CD4-positive, CD25-positive, alpha-beta regulatory T cell (primary cell): ENCODE results near the gene MFSD2A. TPM values are rescaled to one million over a fixed set of nuclear protein-coding genes. Genes with fewer than 3 reads are reported as not detected.
A peak's percentile ranks its signal among the peaks of the same experiment; 100 is the strongest.

ENCODE experiments used
- ATAC-seq, 2 donors: fragments of 150-1000 bp; cut with Tn5 transposase; one replicate each; pipeline ENCODE4 v1.10.0; 2021; ENCODE audit warnings: low read depth in 2 of 2, moderate number of reproducible peaks in 2 of 2, moderate library complexity in 1 of 2
- DNase-seq, 3 donors: peaks; one replicate each; pipeline versions ENCODE4 v3.0.0 to v3.0.0-alpha.2; 2012 to 2022; ENCODE audit warnings: mixed read lengths in 1 of 3
- H3K27ac ChIP-seq: one replicate; pipeline ENCODE4 v1.7.0; 2013; ENCODE audit warnings: mild to moderate bottlenecking, low read length; ENCODE audit not compliant: insufficient read depth, poor library complexity, severe bottlenecking
- H3K27me3 ChIP-seq: one replicate; pipeline ENCODE4 v1.7.0; 2013; ENCODE audit warnings: low read length; ENCODE audit not compliant: control insufficient read depth, insufficient read depth
- H3K36me3 ChIP-seq: one replicate; pipeline ENCODE4 v1.7.0; 2013; ENCODE audit warnings: mild to moderate bottlenecking, low read length, moderate library complexity; ENCODE audit not compliant: control insufficient read depth, insufficient read depth
- H3K4me1 ChIP-seq: 2 replicates; pipeline ENCODE4 v1.7.0; 2013; ENCODE audit warnings: mild to moderate bottlenecking, low read length; ENCODE audit not compliant: insufficient read depth, control insufficient read depth, poor library complexity, severe bottlenecking
- H3K4me3 ChIP-seq: one replicate; pipeline ENCODE4 v1.7.0; 2013; ENCODE audit warnings: low read depth, mild to moderate bottlenecking, low read length, moderate library complexity
- H3K9me3 ChIP-seq, 2 experiments: 1 replicate in 1 of 2; 2 replicates in 1 of 2; pipeline ENCODE4 v1.7.0; 2013; ENCODE audit warnings: low read length in 2 of 2, mild to moderate bottlenecking in 1 of 2, moderate library complexity in 1 of 2; ENCODE audit not compliant: control insufficient read depth in 2 of 2
- H3K27ac Mint-ChIP-seq, 3 donors: one replicate each; pipeline ENCODE4 v1.8.0; 2020 to 2022; ENCODE audit warnings: mild to moderate bottlenecking in 3 of 3, mixed read lengths in 3 of 3, moderate library complexity in 2 of 3
- H3K27me3 Mint-ChIP-seq: one replicate; pipeline ENCODE4 v1.8.0; 2022; ENCODE audit warnings: mild to moderate bottlenecking, mixed read lengths
- H3K36me3 Mint-ChIP-seq: one replicate; pipeline ENCODE4 v1.8.0; 2020; ENCODE audit warnings: mixed read lengths
- H3K4me1 Mint-ChIP-seq, 4 donors: one replicate each; pipeline ENCODE4 v1.8.0; 2020 to 2022; ENCODE audit warnings: mixed read lengths in 4 of 4, mild to moderate bottlenecking in 1 of 4
- H3K4me3 Mint-ChIP-seq, 4 donors: one replicate each; pipeline ENCODE4 v1.8.0; 2020 to 2022; ENCODE audit warnings: mild to moderate bottlenecking in 4 of 4, mixed read lengths in 4 of 4, moderate library complexity in 3 of 4
- H3K9me3 Mint-ChIP-seq, 7 donors: one replicate each; pipeline ENCODE4 v1.8.0; 2020 to 2022; ENCODE audit warnings: mixed read lengths in 7 of 7, mild to moderate bottlenecking in 3 of 7, moderate library complexity in 2 of 7
- polyA plus RNA-seq, 4 donors: library from polyadenylated mRNA; unstranded; fragments of 300-500 nt; fragmentation: Illumina TruSeq; gene quantifications; one replicate each; pipeline ENCODE4 v1.2.3, GENCODE V29; 2021
- total RNA-seq: library from RNA; stranded (reverse); gene quantifications from one replicate; pipeline ENCODE4 v1.2.3, GENCODE V29; 2022

The MFSD2A gene
- total and polyA plus RNA-seq, 5 donors from 2014 or later, result 0.27 to 3.7 (median 0.39) TPM; not detected in 2

DNA sequence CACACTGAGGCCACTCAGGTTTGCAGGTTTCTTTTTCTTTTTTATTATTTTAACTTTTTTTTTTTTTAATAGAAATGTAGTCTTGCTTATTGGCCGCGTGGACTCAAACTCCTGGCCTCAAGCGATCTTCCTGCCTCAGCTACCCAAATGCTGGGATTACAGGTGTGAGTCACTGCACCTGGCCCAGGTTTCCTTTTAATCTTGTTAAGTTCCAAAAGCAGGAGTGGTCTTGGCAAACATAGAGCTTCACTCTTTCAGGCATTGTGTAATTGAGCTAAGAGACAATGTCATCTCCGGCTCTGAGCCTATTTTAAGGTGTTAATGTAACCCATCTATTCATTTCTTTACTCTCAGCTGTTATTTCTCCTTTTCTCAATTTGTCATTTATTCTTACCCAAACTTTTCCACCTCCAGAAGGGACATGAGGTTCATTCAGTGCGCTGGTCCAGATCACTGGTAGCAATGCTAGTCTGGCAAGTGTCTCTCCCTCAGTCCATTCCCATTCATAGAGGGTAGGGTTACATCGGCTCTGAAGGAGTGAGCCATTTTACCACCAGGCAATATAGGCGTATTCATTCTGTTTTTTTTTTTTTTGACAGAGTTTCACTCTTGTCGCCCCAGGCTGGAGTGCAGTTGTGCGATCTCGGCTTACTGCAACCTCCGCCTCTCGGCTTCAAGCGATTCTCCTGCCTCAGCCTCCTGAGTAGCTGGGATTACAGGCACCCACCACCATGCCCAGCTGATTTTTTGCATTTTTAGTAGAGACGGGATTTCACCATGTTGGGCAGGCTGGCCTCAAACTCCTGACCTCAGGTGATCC is 11.3 kb upstream of the MFSD2A start:
- H3K4me3 Mint-ChIP-seq, result no peak overlapping the region
- no peak overlapping the region for H3K4me3 ChIP-seq
- H3K27ac Mint-ChIP-seq, result no peak overlapping the region
- peaks cover 3% of the 10 kb centered on the region for H3K4me1 ChIP-seq
- H3K36me3 Mint-ChIP-seq, result no peaks in the 10 kb centered on the region
- H3K4me1 Mint-ChIP-seq, result peaks cover 0 to 4% (median 0%) of the 10 kb centered on the region in 4 donors
- no peaks in the 10 kb centered on the region for H3K36me3 ChIP-seq
- no peaks in the 10 kb centered on the region for H3K9me3 ChIP-seq
- no peak overlapping the region for H3K27ac ChIP-seq
- no peaks in the 10 kb centered on the region for H3K9me3 Mint-ChIP-seq
- DNase-seq (no peak), ATAC-seq (no peak)
- H3K27me3 ChIP-seq, result no peaks in the 10 kb centered on the region
- no peaks in the 10 kb centered on the region for H3K27me3 Mint-ChIP-seq

DNA sequence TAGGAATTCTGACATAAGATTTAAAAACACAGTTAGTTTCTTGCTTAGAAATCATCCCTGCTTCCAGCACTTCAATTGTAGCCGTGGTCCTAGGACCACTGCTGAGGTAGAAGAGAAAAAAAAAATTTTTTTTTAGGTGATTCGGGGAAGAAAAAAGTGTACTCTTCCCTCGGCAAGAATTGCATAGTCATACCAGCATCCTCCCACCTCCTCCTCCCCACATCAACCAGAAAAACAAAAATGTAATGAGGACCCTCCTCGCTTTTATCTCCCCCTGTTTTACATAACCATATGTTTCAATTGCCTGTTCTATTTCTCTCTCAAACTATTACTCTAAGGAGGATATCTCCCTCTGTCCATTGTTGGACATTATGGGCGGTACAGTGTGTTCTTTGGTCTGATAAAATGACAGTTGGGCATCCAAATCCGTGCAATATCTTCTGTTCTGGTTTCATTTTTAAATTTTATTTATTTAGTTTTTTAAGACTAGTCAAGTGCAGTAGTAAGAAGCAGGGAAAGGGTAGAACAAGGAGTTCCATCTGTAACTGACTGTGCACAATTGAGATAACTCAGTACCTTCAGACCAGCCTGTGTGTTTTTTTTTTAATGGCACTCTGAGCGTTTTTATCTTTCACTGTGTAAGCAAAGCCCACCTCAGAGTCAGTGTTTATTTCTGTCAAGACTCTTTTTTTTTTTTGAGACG is 10.4 kb upstream of the MFSD2A start:
- Histone ChIP-seq H3K27ac (no peak overlapping the region), H3K4me1 (peaks cover 3% of the 10 kb centered on the region), H3K36me3 (no peaks in the 10 kb centered on the region), H3K27me3 (no peaks in the 10 kb centered on the region), H3K9me3 (no peaks in the 10 kb centered on the region), H3K4me3 (no peak overlapping the region)
- H3K27ac Mint-ChIP-seq, result no peak overlapping the region
- no peak overlapping the region for H3K4me3 Mint-ChIP-seq
- peaks cover 0 to 4% (median 0%) of the 10 kb centered on the region in 4 donors for H3K4me1 Mint-ChIP-seq
- ATAC-seq, result no peak
- no peak for DNase-seq
- no peaks in the 10 kb centered on the region for H3K27me3 Mint-ChIP-seq
- H3K36me3 Mint-ChIP-seq, result no peaks in the 10 kb centered on the region
- H3K9me3 Mint-ChIP-seq, result no peaks in the 10 kb centered on the region

DNA sequence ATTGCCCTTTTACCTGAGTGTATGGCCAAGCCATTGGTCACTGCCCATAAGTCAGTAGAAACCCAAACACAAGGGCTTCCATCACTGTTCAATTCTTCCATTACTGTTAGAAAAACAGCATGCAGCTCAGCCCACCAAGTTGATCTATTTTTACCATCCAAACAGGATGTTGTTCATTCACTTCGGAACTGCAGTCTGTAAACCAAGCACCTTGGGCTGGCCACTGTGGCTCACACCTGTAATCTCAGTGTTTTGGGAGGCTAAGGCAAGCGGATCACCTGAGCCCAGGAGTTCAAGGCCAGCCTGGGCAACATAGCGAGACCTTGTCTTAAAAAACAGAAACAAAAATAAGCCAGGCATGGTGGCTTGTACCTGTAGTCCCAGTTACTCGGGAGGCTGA is 8.7 kb upstream of the MFSD2A start:
- no peak overlapping the region for H3K4me3 ChIP-seq
- Mint-ChIP-seq H3K4me3 (no peak overlapping the region), H3K4me1 (peaks cover 0 to 4% (median 0%) of the 10 kb centered on the region in 4 donors), H3K27me3 (peaks cover 5% of the 10 kb centered on the region), H3K9me3 (no peaks in the 10 kb centered on the region), H3K27ac (no peak overlapping the region), H3K36me3 (no peaks in the 10 kb centered on the region)
- DNase-seq, result no peak
- H3K4me1 ChIP-seq, result peaks cover 3% of the 10 kb centered on the region
- H3K36me3 ChIP-seq, result no peaks in the 10 kb centered on the region
- no peaks in the 10 kb centered on the region for H3K9me3 ChIP-seq
- H3K27me3 ChIP-seq, result no peaks in the 10 kb centered on the region
- no peak for ATAC-seq
- no peak overlapping the region for H3K27ac ChIP-seq

DNA sequence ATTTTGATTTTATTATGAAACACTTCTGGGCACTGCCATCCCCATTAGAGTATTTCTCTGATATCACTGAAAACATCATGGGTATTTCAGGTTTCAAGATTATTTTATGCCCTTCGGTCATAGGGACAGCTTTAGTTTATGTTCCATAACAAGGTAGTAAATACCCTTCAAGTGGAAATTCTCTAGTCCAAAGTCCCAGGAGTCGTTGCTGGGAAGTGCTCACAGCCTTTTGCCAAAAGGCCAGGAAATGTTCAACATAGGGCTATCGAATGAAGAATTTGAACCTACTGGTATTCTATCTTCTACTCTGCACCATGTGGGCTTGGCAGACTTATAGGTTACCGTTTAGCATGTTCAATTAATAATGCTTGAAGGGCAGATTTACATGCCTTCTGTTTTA is 7.7 kb upstream of the MFSD2A start:
- Histone ChIP-seq H3K4me1 (peaks cover 3% of the 10 kb centered on the region), H3K27ac (no peak overlapping the region), H3K36me3 (no peaks in the 10 kb centered on the region), H3K27me3 (no peaks in the 10 kb centered on the region), H3K9me3 (no peaks in the 10 kb centered on the region), H3K4me3 (no peak overlapping the region)
- H3K9me3 Mint-ChIP-seq, result no peaks in the 10 kb centered on the region
- no peak for DNase-seq
- peaks cover 5% of the 10 kb centered on the region for H3K27me3 Mint-ChIP-seq
- no peak overlapping the region for H3K27ac Mint-ChIP-seq
- H3K4me1 Mint-ChIP-seq, result peaks cover 0 to 4% (median 0%) of the 10 kb centered on the region in 4 donors
- H3K4me3 Mint-ChIP-seq, result no peak overlapping the region
- no peaks in the 10 kb centered on the region for H3K36me3 Mint-ChIP-seq
- no peak for ATAC-seq

DNA sequence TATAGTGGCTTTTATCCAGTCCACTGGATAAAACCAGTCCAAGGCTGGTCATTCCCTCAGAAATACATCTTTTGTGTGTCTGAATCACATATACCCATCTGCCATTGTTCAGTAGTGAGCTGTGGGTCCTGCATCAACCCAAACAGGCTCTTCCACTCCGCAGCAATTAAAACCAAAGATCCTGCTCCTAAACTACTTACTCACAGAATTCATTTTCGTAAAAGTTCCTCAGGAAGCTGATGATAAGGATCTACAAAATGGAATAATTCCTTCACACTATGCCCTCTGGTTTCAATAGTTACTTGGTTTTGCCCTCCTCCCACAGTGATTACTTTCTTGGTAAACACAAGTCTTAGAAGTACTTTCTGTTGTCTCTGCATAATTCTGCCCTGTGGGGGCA is 5.1 kb upstream of the MFSD2A start:
- H3K4me3 Mint-ChIP-seq, result peak overlapping the region in 1 of 4 donors; percentile 35
- H3K27ac ChIP-seq, result no peak overlapping the region
- H3K36me3 ChIP-seq, result no peaks in the 10 kb centered on the region
- H3K4me3 ChIP-seq, result no peak overlapping the region
- H3K4me1 Mint-ChIP-seq, result peaks cover 0 to 11% (median 3%) of the 10 kb centered on the region in 4 donors
- DNase-seq (no peak), ATAC-seq (no peak)
- H3K9me3 Mint-ChIP-seq, result no peaks in the 10 kb centered on the region
- H3K36me3 Mint-ChIP-seq, result no peaks in the 10 kb centered on the region
- no peaks in the 10 kb centered on the region for H3K27me3 ChIP-seq
- H3K9me3 ChIP-seq, result no peaks in the 10 kb centered on the region
- H3K27me3 Mint-ChIP-seq, result peaks cover 5% of the 10 kb centered on the region
- H3K4me1 ChIP-seq, result peaks cover 9% of the 10 kb centered on the region
- no peak overlapping the region for H3K27ac Mint-ChIP-seq

DNA sequence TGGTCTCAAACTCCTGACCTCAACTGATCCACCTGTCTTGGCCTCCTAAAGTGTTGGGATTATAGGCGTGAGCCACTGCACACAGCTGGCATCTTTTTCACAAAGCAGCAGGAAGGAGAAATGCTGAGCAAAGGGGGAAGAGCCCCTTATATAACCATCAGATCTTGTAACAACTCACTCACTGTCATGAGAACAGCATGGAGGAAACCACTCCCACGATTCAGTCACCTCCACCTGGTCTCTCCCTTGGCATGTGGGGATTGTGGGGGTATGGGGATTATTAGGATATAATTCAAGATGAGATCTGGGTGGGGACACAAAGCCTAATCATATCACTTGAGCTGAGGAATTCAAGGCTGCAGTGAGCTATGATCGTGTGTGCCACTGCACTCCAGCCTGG is 3.0 kb upstream of the MFSD2A start:
- Mint-ChIP-seq H3K27me3 (peaks cover 9% of the 10 kb centered on the region), H3K36me3 (no peaks in the 10 kb centered on the region), H3K4me1 (peaks cover 4 to 22% (median 13%) of the 10 kb centered on the region in 4 donors), H3K27ac (peak overlapping the region in 1 of 3 donors; percentile 17), H3K4me3 (peak overlapping the region in 2 of 4 donors; percentile 10 to 29), H3K9me3 (no peaks in the 10 kb centered on the region)
- DNase-seq (no peak), ATAC-seq (no peak)
- no peaks in the 10 kb centered on the region for H3K27me3 ChIP-seq
- H3K27ac ChIP-seq, result no peak overlapping the region
- H3K36me3 ChIP-seq, result no peaks in the 10 kb centered on the region
- peaks cover 21% of the 10 kb centered on the region for H3K4me1 ChIP-seq
- no peaks in the 10 kb centered on the region for H3K9me3 ChIP-seq
- no peak overlapping the region for H3K4me3 ChIP-seq

DNA sequence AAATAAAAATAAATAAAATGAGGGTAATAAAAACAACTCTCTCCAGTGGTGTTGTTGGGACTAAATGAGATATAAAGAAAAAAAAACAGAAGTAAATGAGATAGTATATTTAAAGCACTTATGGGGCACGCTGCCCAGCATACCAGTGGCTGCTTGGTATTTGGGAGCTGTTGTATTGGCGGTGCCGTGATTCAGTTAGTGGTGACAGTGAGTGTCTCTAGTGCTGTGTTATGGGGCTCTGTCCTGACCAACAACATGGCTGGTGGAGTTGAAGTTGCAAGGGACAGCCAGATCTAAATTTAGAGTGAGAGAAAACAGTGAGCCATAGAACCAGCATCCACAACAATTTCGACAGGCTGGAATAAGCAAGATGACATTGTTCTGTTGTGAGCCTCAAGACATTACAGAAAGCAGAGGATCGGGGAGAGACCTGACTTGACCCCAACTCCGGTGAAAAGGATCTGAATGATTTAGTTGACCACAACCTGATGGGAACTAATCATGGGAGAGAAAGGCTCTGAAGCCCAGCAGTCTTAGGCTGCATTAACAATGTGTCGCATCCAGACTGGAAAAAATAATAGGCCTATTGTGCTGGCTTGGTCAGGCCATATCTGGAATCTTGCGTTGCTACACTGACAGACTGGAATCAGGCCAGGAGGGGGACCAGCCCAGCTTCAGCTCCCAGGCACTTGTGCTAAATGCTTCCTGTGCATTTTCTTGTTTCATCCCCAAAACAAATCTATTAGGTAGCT is 2.4 kb upstream of the MFSD2A start:
- H3K9me3 Mint-ChIP-seq, result no peaks in the 10 kb centered on the region
- H3K4me1 Mint-ChIP-seq, result peaks cover 4 to 25% (median 14%) of the 10 kb centered on the region in 4 donors
- peaks cover 9% of the 10 kb centered on the region for H3K27me3 Mint-ChIP-seq
- Histone ChIP-seq H3K4me1 (peaks cover 21% of the 10 kb centered on the region), H3K36me3 (no peaks in the 10 kb centered on the region), H3K27ac (no peak overlapping the region), H3K4me3 (no peak overlapping the region), H3K9me3 (no peaks in the 10 kb centered on the region), H3K27me3 (no peaks in the 10 kb centered on the region)
- DNase-seq, result no peak
- H3K36me3 Mint-ChIP-seq, result no peaks in the 10 kb centered on the region
- no peak for ATAC-seq
- H3K4me3 Mint-ChIP-seq, result peak overlapping the region in 1 of 4 donors; percentile 29
- H3K27ac Mint-ChIP-seq, result no peak overlapping the region
